GM23338 (cell line): Measurements from ENCODE around the gene ADAM15. TPM values are rescaled to one million over a fixed set of nuclear protein-coding genes. Genes with fewer than 3 reads are reported as not detected.

Experiments used
- ATAC-seq: fragments of 200-7000 bp; cut with Tn5 transposase; 3 replicates; pipeline ENCODE4 v1.9.1; 2020
- DNase-seq: peaks from one replicate; pipeline ENCODE4 v3.0.0-alpha.2; 2015; ENCODE audit warnings: low spot score
- H2AFZ ChIP-seq: fragments of 200-600 bp; sonication (generic); 2 replicates; pipeline ENCODE4 v1.8.0; 2016; ENCODE audit warnings: antibody characterized with exemption, mild to moderate bottlenecking, moderate library complexity
- H3F3A ChIP-seq: fragments of 200-600 bp; sonication (generic); replicated peaks from 2 replicates; pipeline ENCODE4 v1.8.0; 2017; ENCODE audit warnings: antibody characterized with exemption, mixed run types, low read depth
- H3K27ac ChIP-seq: fragments of 200-600 bp; sonication (generic); 2 replicates; pipeline ENCODE4 v1.6.1; 2016; ENCODE audit warnings: low read depth
- H3K27me3 ChIP-seq: fragments of 200-600 bp; sonication (generic); 2 replicates; pipeline ENCODE4 v1.8.0; 2016; ENCODE audit warnings: mild to moderate bottlenecking, mixed run types, moderate library complexity; ENCODE audit not compliant: insufficient read depth
- H3K36me3 ChIP-seq: fragments of 200-600 bp; sonication (generic); 2 replicates; pipeline ENCODE4 v1.8.0; 2016; ENCODE audit warnings: mild to moderate bottlenecking; ENCODE audit not compliant: insufficient read depth
- H3K4me1 ChIP-seq: fragments of 200-600 bp; sonication (generic); 2 replicates; pipeline ENCODE4 v1.8.0; 2016; ENCODE audit warnings: mild to moderate bottlenecking, moderate library complexity; ENCODE audit not compliant: insufficient read depth
- H3K4me2 ChIP-seq: fragments of 200-600 bp; sonication (generic); 2 replicates; pipeline ENCODE4 v1.7.1; 2017; ENCODE audit warnings: mixed run types
- H3K4me3 ChIP-seq: fragments of 200-600 bp; sonication (generic); 2 replicates; pipeline ENCODE4 v1.6.1; 2016; ENCODE audit warnings: mixed run types
- H3K79me2 ChIP-seq: fragments of 200-600 bp; sonication (generic); replicated peaks from 2 replicates; pipeline ENCODE4 v1.8.0; 2017; ENCODE audit warnings: mild to moderate bottlenecking; ENCODE audit not compliant: insufficient read depth
- H3K9me2 ChIP-seq: fragments of 200-600 bp; sonication (generic); 2 replicates; pipeline ENCODE4 v1.8.0; 2017; ENCODE audit not compliant: insufficient read depth
- H4K20me1 ChIP-seq: fragments of 200-600 bp; sonication (generic); replicated peaks from 2 replicates; pipeline ENCODE4 v1.8.0; 2017; ENCODE audit warnings: mild to moderate bottlenecking; ENCODE audit not compliant: insufficient read depth
- H3K27ac Mint-ChIP-seq: 2 replicates; pipeline ENCODE4 v1.8.0; 2020; ENCODE audit warnings: inconsistent platforms, mild to moderate bottlenecking, moderate library complexity, mixed read lengths
- H3K27me3 Mint-ChIP-seq: 3 replicates; pipeline ENCODE4 v1.8.0; 2022; ENCODE audit warnings: low read depth, mild to moderate bottlenecking, moderate library complexity, mixed read lengths, inconsistent platforms; ENCODE audit not compliant: insufficient read depth, poor library complexity
- H3K36me3 Mint-ChIP-seq: 3 replicates; pipeline ENCODE4 v1.8.0; 2021; ENCODE audit warnings: low read depth, mild to moderate bottlenecking, inconsistent platforms, moderate library complexity, mixed read lengths
- H3K4me1 Mint-ChIP-seq: 3 replicates; pipeline ENCODE4 v1.8.0; 2020; ENCODE audit warnings: mild to moderate bottlenecking, inconsistent platforms, mixed read lengths
- H3K4me3 Mint-ChIP-seq: 3 replicates; pipeline ENCODE4 v1.8.0; 2021; ENCODE audit warnings: moderate library complexity, mild to moderate bottlenecking, inconsistent platforms, mixed read lengths
- H3K9me3 Mint-ChIP-seq: 3 replicates; pipeline ENCODE4 v1.8.0; 2020; ENCODE audit warnings: moderate library complexity, mild to moderate bottlenecking, inconsistent platforms, mixed read lengths
- CTCF ChIP-seq, 2 experiments: fragments of 200-600 bp in 1 of 2; sonication (generic) in 1 of 2; conservative IDR thresholded peaks; 2 replicates each; pipeline versions ENCODE4 v1.5.1 to v1.6.1; 2016 to 2017; ENCODE audit warnings: antibody characterized with exemption in 2 of 2, low read depth in 2 of 2, mild to moderate bottlenecking in 2 of 2, moderate library complexity in 1 of 2
- ETS1 ChIP-seq: IDR thresholded peaks from 2 replicates; pipeline ENCODE4 v1.6.1; 2016; ENCODE audit warnings: antibody characterized with exemption
- JUNB ChIP-seq: IDR thresholded peaks from one replicate; pipeline ENCODE4 v1.6.1; 2016; ENCODE audit warnings: antibody characterized with exemption; ENCODE audit not compliant: unreplicated experiment
- POLR2AphosphoS5 ChIP-seq: IDR thresholded peaks from 2 replicates; pipeline ENCODE4 v1.6.1; 2016; ENCODE audit warnings: antibody characterized with exemption, low read depth
- REST ChIP-seq: IDR thresholded peaks from one replicate; pipeline ENCODE4 v1.6.1; 2018; ENCODE audit warnings: antibody characterized with exemption; ENCODE audit not compliant: unreplicated experiment
- ZNF114 ChIP-seq: fragments of 250-450 bp; sonication (Bioruptor Pico); IDR thresholded peaks from 2 replicates; pipeline ENCODE4 v1.5.0; 2020; ENCODE audit warnings: mild to moderate bottlenecking, moderate library complexity
- ZNF331 ChIP-seq: fragments of 250-450 bp; sonication (Bioruptor Pico); IDR thresholded peaks from 2 replicates; pipeline ENCODE4 v1.5.0; 2020; ENCODE audit warnings: low read depth, mild to moderate bottlenecking, moderate library complexity
- polyA plus RNA-seq: library from polyadenylated mRNA; unstranded; fragments of >200 nt; fragmentation: Nextera tagmentation; extraction: Ambion mirVana; gene quantifications from 2 replicates; pipeline ENCODE4 v1.2.1, GENCODE V29; 2016
- total RNA-seq: library from RNA; depleted of rRNA; stranded (reverse); fragments of >200 nt; shearing (Covaris generic); gene quantifications from 2 replicates; pipeline ENCODE4 v1.2.3, GENCODE V29; 2014

ADAM15 gene
- total and polyA plus RNA-seq, 2 experiments from 2014 or later = 24.2 to 31.1 TPM

GRCh38 chr1:155030243-155030795 lies 20.8 kb upstream of the ADAM15 start (continued):
- TF ChIP-seq ETS1 = no peak
- no peak for TF ChIP-seq POLR2AphosphoS5
- TF ChIP-seq CTCF (conservative IDR thresholded peaks at IDR 0.05; ENCODE audit: low read depth in 2 of 2) = no peak
- no peak for TF ChIP-seq REST
- TF ChIP-seq ZNF331 (CRISPR knock-in tag) = no peak
- TF ChIP-seq JUNB = no peak
- no peak for TF ChIP-seq ZNF114 (CRISPR knock-in tag)

- no peaks in the 10 kb centered on the region for H3K9me2 ChIP-seq
- no peaks in the 10 kb centered on the region for H3K79me2 ChIP-seq
- H3K27ac ChIP-seq = no peak overlapping the region
- H3K27me3 ChIP-seq = no peaks in the 10 kb centered on the region
- peaks cover 13% of the 10 kb centered on the region for H3K27me3 Mint-ChIP-seq
- H3K4me2 ChIP-seq = no peak overlapping the region
- DNase-seq = no peak
- H3K27ac Mint-ChIP-seq = no peak overlapping the region
- H2AFZ ChIP-seq = no peak overlapping the region
- H3K9me3 Mint-ChIP-seq = no peaks in the 10 kb centered on the region
- no peaks in the 10 kb centered on the region for H3K36me3 Mint-ChIP-seq
- no peak for ATAC-seq
- H3K4me3 Mint-ChIP-seq = no peak overlapping the region
- no peaks in the 10 kb centered on the region for H3F3A ChIP-seq
- peaks cover 5% of the 10 kb centered on the region; the same call in 2 of the 3 replicates for H3K4me1 Mint-ChIP-seq
- H4K20me1 ChIP-seq = no peaks in the 10 kb centered on the region
- no peak overlapping the region for H3K4me3 ChIP-seq
- no peaks in the 10 kb centered on the region for H3K36me3 ChIP-seq
- H3K4me1 ChIP-seq = no peaks in the 10 kb centered on the region
- TF ChIP-seq ETS1 = no peak
- TF ChIP-seq POLR2AphosphoS5 = no peak
- TF ChIP-seq ZNF331 (CRISPR knock-in tag) = no peak
- TF ChIP-seq REST = no peak
These were observed 20.2 kb upstream of the ADAM15 start for GRCh38 chr1:155030899-155031298.
